Panc1 (cell line): ENCODE results near the gene CHRNA1. TPM values are rescaled to one million over a fixed set of nuclear protein-coding genes. Genes with fewer than 3 reads are reported as not detected.

Experiments used
- ATAC-seq: fragments of 200-7000 bp; cut with Tn5 transposase; 2 replicates; pipeline ENCODE4 v1.9.1; 2020; ENCODE audit warnings: mild to moderate bottlenecking, moderate library complexity
- BruUV-seq: library from RNA; stranded (reverse); fragments of 400-500 nt; replicated peaks from 2 replicates; lab custom pipeline; 2021; lab: Mats Ljungman, UMichigan
- CTCF ChIA-PET: fragments of 300-600 bp; sonication (Branson Sonifier 250); formaldehyde crosslinking; loops from one replicate; lab custom pipeline; 2022; ENCODE audit warnings: antibody characterized with exemption; lab: Charles Lee
- POLR2A ChIA-PET: fragments of 300-600 bp; sonication (Branson Sonifier 250); formaldehyde crosslinking; loops from one replicate; lab custom pipeline; 2022; ENCODE audit warnings: antibody characterized with exemption; lab: Charles Lee
- DNase-seq: peaks from one replicate; pipeline ENCODE4 v3.0.0-alpha.2; 2010; ENCODE audit warnings: low read depth, low spot score
- H3K27ac ChIP-seq: 2 replicates; pipeline ENCODE4 v1.5.1; 2011; ENCODE audit warnings: mild to moderate bottlenecking, low read length, inconsistent platforms
- H3K27me3 ChIP-seq: fragments of 200-500 bp; sonication (Bioruptor generic); 2 replicates; pipeline ENCODE4 v1.6.0; 2014; ENCODE audit warnings: low read length, inconsistent platforms; ENCODE audit not compliant: control insufficient read depth, insufficient read depth
- H3K36me3 ChIP-seq: fragments of 200-500 bp; sonication (Bioruptor generic); 2 replicates; pipeline ENCODE4 v1.5.1; 2014; ENCODE audit warnings: inconsistent platforms, mild to moderate bottlenecking, low read length, moderate library complexity; ENCODE audit not compliant: control insufficient read depth, insufficient read depth
- H3K4me1 ChIP-seq: 2 replicates; pipeline ENCODE4 v1.5.1; 2011; ENCODE audit warnings: inconsistent platforms, mild to moderate bottlenecking, low read length, moderate library complexity; ENCODE audit not compliant: control insufficient read depth, insufficient read depth
- H3K4me3 ChIP-seq, 2 experiments: 2 replicates each; pipeline ENCODE4 v1.5.1; 2011 to 2012; ENCODE audit warnings: low read depth in 2 of 2, low read length in 2 of 2, mild to moderate bottlenecking in 2 of 2, inconsistent platforms in 1 of 2, moderate library complexity in 1 of 2
- H3K9me3 ChIP-seq: fragments of 200-500 bp; sonication (Bioruptor generic); 2 replicates; pipeline ENCODE4 v1.5.1; 2014; ENCODE audit warnings: low read depth, mild to moderate bottlenecking, inconsistent platforms, low read length, moderate library complexity; ENCODE audit not compliant: control insufficient read depth, insufficient read depth
- POLR2AphosphoS5 ChIP-seq: IDR thresholded peaks from 2 replicates; pipeline ENCODE4 v1.6.1; 2012; ENCODE audit warnings: mild to moderate bottlenecking, low read depth, low read length, moderate library complexity
- SIN3A ChIP-seq: IDR thresholded peaks from 2 replicates; pipeline ENCODE4 v1.6.1; 2012; ENCODE audit warnings: low read depth, mild to moderate bottlenecking, low read length, moderate library complexity, borderline replicate concordance; ENCODE audit not compliant: insufficient read depth
- TCF7L2 ChIP-seq: IDR thresholded peaks from 2 replicates; pipeline ENCODE4 v1.6.1; 2011; ENCODE audit warnings: mild to moderate bottlenecking, low read depth, low read length, inconsistent platforms
- in situ Hi-C: cut with HindIII; loops from 2 replicates; pipeline ENCODE4 v1.10.0; 2016; ENCODE audit warnings: low sequenced_read_pairs, low pct_unique_long_range_greater_than_20kb
- intact Hi-C: fragments of 100-400 bp; cut with micrococcal nuclease; formaldehyde crosslinking; loops from one replicate; pipeline ENCODE4 v1.10.0; 2022; ENCODE audit not compliant: unreplicated experiment
- total RNA-seq: library from RNA; stranded (reverse); gene quantifications from one replicate; pipeline ENCODE4 v1.2.1, GENCODE V29; 2021; ENCODE audit not compliant: unreplicated experiment
- TF ChIP-seq, protein P1 (sequence below): fragments of 450-650 bp; IDR thresholded peaks from 2 replicates; pipeline ENCODE4 v1.5.1; 2017; ENCODE audit warnings: mild to moderate bottlenecking
- TF ChIP-seq, protein P2 (sequence below), 2 experiments: IDR thresholded peaks; 2 replicates each; pipeline ENCODE4 v1.6.1; 2011 to 2012; ENCODE audit warnings: low read depth in 2 of 2, control low read depth in 1 of 2, low read length in 1 of 2, mild to moderate bottlenecking in 1 of 2, moderate library complexity in 1 of 2; ENCODE audit not compliant: insufficient read depth in 1 of 2

The CHRNA1 gene
- total RNA-seq, 1 experiment from 2014 or later, result not detected

DNA sequence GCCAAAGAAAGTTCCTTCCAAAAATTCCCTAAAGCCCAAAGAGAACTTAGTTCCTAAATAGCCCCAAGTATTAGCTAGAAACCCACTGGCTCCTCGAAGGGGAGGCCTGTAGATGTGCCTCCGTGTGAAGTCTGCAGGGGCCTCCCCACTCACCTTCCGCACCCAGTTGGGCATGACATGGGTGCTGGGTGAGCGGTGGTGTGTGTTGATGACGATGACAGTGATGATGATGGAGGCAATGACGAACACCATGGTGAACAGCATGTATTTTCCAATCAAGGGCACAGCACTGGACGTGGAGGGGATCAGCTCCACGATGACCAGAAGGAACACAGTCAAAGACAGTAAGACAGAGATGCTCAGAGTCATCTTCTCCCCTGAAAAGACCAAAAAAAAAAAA, 14.5 kb downstream of the CHRNA1 start:
- Histone ChIP-seq H3K9me3 (no peaks in the 10 kb centered on the region), H3K36me3 (no peaks in the 10 kb centered on the region), H3K4me1 (no peaks in the 10 kb centered on the region), H3K27ac (no peak overlapping the region), H3K27me3 (no peaks in the 10 kb centered on the region; the same call in 1 of the 2 replicates), H3K4me3 (no peak overlapping the region)
- in situ Hi-C loops, result no loop called here
- TF ChIP-seq SIN3A (no peak), POLR2AphosphoS5 (no peak), TCF7L2 (no peak)
- TF ChIP-seq, protein P1, sequence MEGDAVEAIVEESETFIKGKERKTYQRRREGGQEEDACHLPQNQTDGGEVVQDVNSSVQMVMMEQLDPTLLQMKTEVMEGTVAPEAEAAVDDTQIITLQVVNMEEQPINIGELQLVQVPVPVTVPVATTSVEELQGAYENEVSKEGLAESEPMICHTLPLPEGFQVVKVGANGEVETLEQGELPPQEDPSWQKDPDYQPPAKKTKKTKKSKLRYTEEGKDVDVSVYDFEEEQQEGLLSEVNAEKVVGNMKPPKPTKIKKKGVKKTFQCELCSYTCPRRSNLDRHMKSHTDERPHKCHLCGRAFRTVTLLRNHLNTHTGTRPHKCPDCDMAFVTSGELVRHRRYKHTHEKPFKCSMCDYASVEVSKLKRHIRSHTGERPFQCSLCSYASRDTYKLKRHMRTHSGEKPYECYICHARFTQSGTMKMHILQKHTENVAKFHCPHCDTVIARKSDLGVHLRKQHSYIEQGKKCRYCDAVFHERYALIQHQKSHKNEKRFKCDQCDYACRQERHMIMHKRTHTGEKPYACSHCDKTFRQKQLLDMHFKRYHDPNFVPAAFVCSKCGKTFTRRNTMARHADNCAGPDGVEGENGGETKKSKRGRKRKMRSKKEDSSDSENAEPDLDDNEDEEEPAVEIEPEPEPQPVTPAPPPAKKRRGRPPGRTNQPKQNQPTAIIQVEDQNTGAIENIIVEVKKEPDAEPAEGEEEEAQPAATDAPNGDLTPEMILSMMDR, result no peak
- TF ChIP-seq, protein P2, sequence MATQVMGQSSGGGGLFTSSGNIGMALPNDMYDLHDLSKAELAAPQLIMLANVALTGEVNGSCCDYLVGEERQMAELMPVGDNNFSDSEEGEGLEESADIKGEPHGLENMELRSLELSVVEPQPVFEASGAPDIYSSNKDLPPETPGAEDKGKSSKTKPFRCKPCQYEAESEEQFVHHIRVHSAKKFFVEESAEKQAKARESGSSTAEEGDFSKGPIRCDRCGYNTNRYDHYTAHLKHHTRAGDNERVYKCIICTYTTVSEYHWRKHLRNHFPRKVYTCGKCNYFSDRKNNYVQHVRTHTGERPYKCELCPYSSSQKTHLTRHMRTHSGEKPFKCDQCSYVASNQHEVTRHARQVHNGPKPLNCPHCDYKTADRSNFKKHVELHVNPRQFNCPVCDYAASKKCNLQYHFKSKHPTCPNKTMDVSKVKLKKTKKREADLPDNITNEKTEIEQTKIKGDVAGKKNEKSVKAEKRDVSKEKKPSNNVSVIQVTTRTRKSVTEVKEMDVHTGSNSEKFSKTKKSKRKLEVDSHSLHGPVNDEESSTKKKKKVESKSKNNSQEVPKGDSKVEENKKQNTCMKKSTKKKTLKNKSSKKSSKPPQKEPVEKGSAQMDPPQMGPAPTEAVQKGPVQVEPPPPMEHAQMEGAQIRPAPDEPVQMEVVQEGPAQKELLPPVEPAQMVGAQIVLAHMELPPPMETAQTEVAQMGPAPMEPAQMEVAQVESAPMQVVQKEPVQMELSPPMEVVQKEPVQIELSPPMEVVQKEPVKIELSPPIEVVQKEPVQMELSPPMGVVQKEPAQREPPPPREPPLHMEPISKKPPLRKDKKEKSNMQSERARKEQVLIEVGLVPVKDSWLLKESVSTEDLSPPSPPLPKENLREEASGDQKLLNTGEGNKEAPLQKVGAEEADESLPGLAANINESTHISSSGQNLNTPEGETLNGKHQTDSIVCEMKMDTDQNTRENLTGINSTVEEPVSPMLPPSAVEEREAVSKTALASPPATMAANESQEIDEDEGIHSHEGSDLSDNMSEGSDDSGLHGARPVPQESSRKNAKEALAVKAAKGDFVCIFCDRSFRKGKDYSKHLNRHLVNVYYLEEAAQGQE (IDR thresholded peaks at IDR 0.05; ENCODE audit: insufficient read depth in 1 of 2, low read depth in 2 of 2, low read length in 1 of 2), result no peak
- ChIA-PET POLR2A (no interaction called here), CTCF (interaction anchor here (1.8 kb wide), 1 partner anchor 50 kb away, joined by 8 read pairs; no protein-coding TSS in a partner anchor)
- BruUV-seq, result no TSS peak
- ATAC-seq (no peak), DNase-seq (no peak)
- intact Hi-C loops, result loop anchor here (5.0 kb wide), 1 partner anchor 47 kb away; no protein-coding TSS in a partner anchor

DNA sequence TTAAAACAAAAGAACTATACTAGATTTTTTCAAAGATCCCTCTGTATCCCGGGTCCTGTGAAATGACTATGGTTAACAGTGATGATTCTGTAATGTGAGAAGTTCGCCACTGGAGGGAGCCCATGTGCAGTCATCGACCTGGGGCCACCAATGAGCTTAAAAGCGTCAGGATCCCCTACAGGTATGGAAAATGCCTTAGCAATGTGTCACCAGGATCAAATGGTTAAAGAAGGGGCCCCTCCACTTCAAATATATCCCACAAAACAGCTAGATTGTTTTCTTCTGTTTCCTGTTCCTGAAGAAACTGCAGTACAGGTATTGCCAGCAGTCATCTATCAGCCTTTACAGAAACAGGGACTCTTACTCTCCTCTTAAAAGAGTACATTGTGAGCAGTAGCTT, 15.3 kb downstream of the CHRNA1 start:
- BruUV-seq, result no TSS peak
- DNase-seq (peak; percentile 27), ATAC-seq (peak; percentile 92)
- Histone ChIP-seq H3K27me3 (no peaks in the 10 kb centered on the region; the same call in 1 of the 2 replicates), H3K9me3 (no peaks in the 10 kb centered on the region), H3K27ac (no peak overlapping the region), H3K36me3 (no peaks in the 10 kb centered on the region), H3K4me1 (no peaks in the 10 kb centered on the region), H3K4me3 (no peak overlapping the region)
- intact Hi-C loops, result loop anchor here (5.0 kb wide), 1 partner anchor 47 kb away; no protein-coding TSS in a partner anchor
- CTCF ChIA-PET, result interaction anchor here (0.5 to 1.8 kb wide), 10 partner anchors 9 to 282 kb away, joined by 3 to 8 read pairs (median 3); no protein-coding TSS in a partner anchor
- TF ChIP-seq, protein P1, result peak; percentile 92
- TF ChIP-seq, protein P2 (IDR thresholded peaks at IDR 0.05; ENCODE audit: insufficient read depth in 1 of 2, low read depth in 2 of 2, low read length in 1 of 2), result no peak
- TF ChIP-seq TCF7L2, result no peak
- POLR2A ChIA-PET, result interaction anchor here (0.7 kb wide), 1 partner anchor 278 kb away, joined by 3 read pairs; no protein-coding TSS in a partner anchor
- in situ Hi-C loops, result no loop called here
